GM12872 (cell line): ENCODE results near the gene IL10RA.

ENCODE experiments used
- CTCF ChIP-seq: IDR thresholded peaks from 3 replicates; pipeline ENCODE4 v1.5.1; 2011; ENCODE audit warnings: low read depth, mild to moderate bottlenecking, low read length, moderate library complexity; ENCODE audit not compliant: insufficient read depth

IL10RA gene

GRCh38 chr11:118016104-118016503 is 29.9 kb downstream of the IL10RA start:
- TF ChIP-seq CTCF: no peak

- no peak for TF ChIP-seq CTCF
Observed at GRCh38 chr11:118017111-118017510, 30.9 kb downstream of the IL10RA start.

- TF ChIP-seq CTCF: no peak
Observed at GRCh38 chr11:118017631-118018315, 31.6 kb downstream of the IL10RA start.

- TF ChIP-seq CTCF: no peak
Observed at GRCh38 chr11:118018401-118018800, 32.2 kb downstream of the IL10RA start.

GRCh38 chr11:118021146-118021545 is 35.0 kb downstream of the IL10RA start:
- TF ChIP-seq CTCF: no peak

GRCh38 chr11:118027694-118028093 is 41.5 kb downstream of the IL10RA start:
- TF ChIP-seq CTCF: 0 out of 3 replicates have a peak, but pooled peaks have one; percentile 13

GRCh38 chr11:118028626-118029025 is 42.4 kb downstream of the IL10RA start:
- no peak for TF ChIP-seq CTCF
